HepG2 (cell line): ENCODE data around the gene ZNF561. TPM values are rescaled to one million over a fixed set of nuclear protein-coding genes. Genes with fewer than 3 reads are reported as not detected.
"Not testable (repeated sequence)": the region's sequence is repeated elsewhere in the genome, so short reads cannot be mapped to it uniquely, and the experiment has no call there.

Experiments
- ATAC-seq: fragments of 200-7000 bp; cut with Tn5 transposase; 3 replicates; pipeline ENCODE4 v1.9.1; 2020; ENCODE audit warnings: mild to moderate bottlenecking, moderate library complexity
- BruUV-seq: library from RNA; stranded (reverse); fragments of 400-500 nt; replicated peaks from 2 replicates; lab custom pipeline; 2021; lab: Mats Ljungman, UMichigan
- CTCF ChIA-PET: fragments of 300-600 bp; formaldehyde crosslinking; extraction: SDS; loops from one replicate; lab custom pipeline; 2021; ENCODE audit warnings: low total read pairs, inconsistent platforms, low intra/inter-chr PET ratio; lab: Yijun Ruan, JAX
- POLR2A ChIA-PET: fragments of 350-600 bp; sonication (Branson Sonifier 250); formaldehyde crosslinking; loops from one replicate; lab custom pipeline; 2020; ENCODE audit warnings: antibody characterized with exemption, inconsistent platforms; lab: Yijun Ruan, JAX
- DNase-seq: peaks from one replicate; pipeline ENCODE4 v3.0.0-alpha.2; 2015; ENCODE audit warnings: low spot score
- FAIRE-seq: peaks from 3 replicates; lab custom pipeline; 2011; peaks lifted over from hg19 to GRCh38; lab: Jason Lieb, UNC
- H2AFZ ChIP-seq: one replicate; pipeline ENCODE4 v1.6.1; 2011; ENCODE audit warnings: low read length, inconsistent platforms
- H3K27ac ChIP-seq: fragments of 300-600 bp; 3 replicates; pipeline ENCODE4 v1.8.0; 2011; ENCODE audit warnings: mixed run types, mild to moderate bottlenecking, mixed read lengths, low read length, inconsistent platforms; ENCODE audit not compliant: insufficient read depth; ENCODE audit errors: extremely low read length
- H3K27me3 ChIP-seq, 2 experiments: fragments of 200-600 bp in 1 of 2; 2 replicates in 1 of 2; 3 replicates in 1 of 2; pipeline versions ENCODE4 v1.6.0 to v1.8.0; 2011; ENCODE audit warnings: low read length in 2 of 2, mild to moderate bottlenecking in 2 of 2, moderate library complexity in 2 of 2, inconsistent platforms in 1 of 2; ENCODE audit not compliant: insufficient read depth in 2 of 2, control insufficient read depth in 1 of 2
- H3K36me3 ChIP-seq, 2 experiments: fragments of 200-600 bp in 1 of 2; replicated peaks in 1 of 2; 2 replicates in 1 of 2; 3 replicates in 1 of 2; pipeline versions ENCODE4 v1.5.1 to v1.8.0; 2011; ENCODE audit warnings: low read length in 2 of 2, inconsistent platforms in 1 of 2; ENCODE audit not compliant: insufficient read depth in 2 of 2, control insufficient read depth in 1 of 2
- H3K4me1 ChIP-seq: 2 replicates; pipeline ENCODE4 v1.5.1; 2012; ENCODE audit warnings: low read length, inconsistent platforms; ENCODE audit not compliant: insufficient read depth
- H3K4me2 ChIP-seq: 2 replicates; pipeline ENCODE4 v1.6.0; 2011; ENCODE audit warnings: low read depth, low read length, inconsistent platforms
- H3K4me3 ChIP-seq, 3 experiments: fragments of 200-600 bp in 1 of 3; sonication (generic), shearing (Covaris generic) in 1 of 3; replicated peaks in 1 of 3; 2 replicates each; pipeline ENCODE4 v1.5.1; 2011 to 2016; ENCODE audit warnings: low read length in 3 of 3, inconsistent platforms in 2 of 3, low read depth in 2 of 3, mild to moderate bottlenecking in 2 of 3, control low read depth in 1 of 3, mixed read lengths in 1 of 3; ENCODE audit not compliant: insufficient read depth in 1 of 3
- H3K79me2 ChIP-seq: one replicate; pipeline ENCODE4 v1.6.1; 2011; ENCODE audit warnings: low read length, inconsistent platforms; ENCODE audit not compliant: insufficient read depth
- H3K9ac ChIP-seq: 2 replicates; pipeline ENCODE4 v1.6.0; 2011; ENCODE audit warnings: mild to moderate bottlenecking, low read depth, low read length, inconsistent platforms; ENCODE audit not compliant: insufficient read depth
- H3K9me3 ChIP-seq: 2 replicates; pipeline ENCODE4 v1.5.1; 2012; ENCODE audit warnings: mild to moderate bottlenecking, low read length
- H4K20me1 ChIP-seq: 2 replicates; pipeline ENCODE4 v1.6.0; 2011; ENCODE audit warnings: inconsistent platforms, mild to moderate bottlenecking, low read length, moderate library complexity; ENCODE audit not compliant: insufficient read depth
- HNRNPH1 ChIP-seq: fragments of 200-400 bp; formaldehyde crosslinking; optimal IDR thresholded peaks from 2 replicates; pipeline ENCODE3; 2017; ENCODE audit warnings: mild to moderate bottlenecking, low read depth, low read length
- MLLT10 ChIP-seq: sonication (generic); formaldehyde crosslinking; IDR thresholded peaks from 2 replicates; pipeline ENCODE4 v1.4.0; 2020; ENCODE audit warnings: missing genetic modification reagents
- PATZ1 ChIP-seq: sonication (generic); formaldehyde crosslinking; IDR thresholded peaks from 2 replicates; pipeline ENCODE4 v1.4.0; 2020; ENCODE audit warnings: missing genetic modification reagents
- YY1 ChIP-seq: IDR thresholded peaks from 2 replicates; pipeline ENCODE4 v1.6.1; 2011; ENCODE audit warnings: low read length, low read depth, moderate library complexity, mild to moderate bottlenecking; ENCODE audit not compliant: insufficient read depth, insufficient replicate concordance
- WGBS: methylation state at CpG from one replicate; pipeline ENCODE4 v1.1.6; 2017; ENCODE audit warnings: low lambda C conversion rate; 5-methylcytosine and 5-hydroxymethylcytosine counted together
- in situ Hi-C: cut with HindIII; loops from 2 replicates; pipeline ENCODE4 v1.10.0; 2017; ENCODE audit warnings: low pct_unique_long_range_greater_than_20kb; ENCODE audit not compliant: extremely low pct_ligation_motif_present
- intact Hi-C: fragments of 100-400 bp; cut with micrococcal nuclease; formaldehyde crosslinking; loops from one replicate; pipeline ENCODE4 v1.10.0; 2022; ENCODE audit not compliant: unreplicated experiment
- polyA plus RNA-seq, 8 experiments: library from polyadenylated mRNA; depleted of rRNA in 3 of 8; stranded (reverse) in 7 of 8; unstranded in 1 of 8; fragments of >200 nt; fragmentation: Illumina TruSeq in 4 of 8; extraction: Trizol in 4 of 8; gene quantifications; 2 replicates each; pipeline versions ENCODE4 v1.2.1 to v1.2.3, GENCODE V29; 2011 to 2016; ENCODE audit warnings: low read depth in 4 of 8, missing spikeins in 1 of 8, mixed read lengths in 1 of 8; ENCODE audit not compliant: insufficient read depth in 1 of 8
- total RNA-seq, 5 experiments: library from RNA; depleted of rRNA; stranded (reverse); fragments of >200 nt; fragmentation: Illumina TruSeq; extraction: Trizol; gene quantifications; 2 replicates each; pipeline ENCODE4 v1.2.3, GENCODE V29; 2016; ENCODE audit warnings: low read depth in 1 of 5
- TF ChIP-seq, protein P1 (sequence below): sonication (generic); formaldehyde crosslinking; IDR thresholded peaks from 2 replicates; pipeline ENCODE4 v1.5.0; 2020; ENCODE audit warnings: mild to moderate bottlenecking, missing genetic modification reagents, borderline replicate concordance

The ZNF561 gene
- total and polyA plus RNA-seq, 2 of the 13 experiments (the other 11 are each of a cell fraction or from before 2014, with no cell fraction given): 19.8 to 35.1 TPM

DNA sequence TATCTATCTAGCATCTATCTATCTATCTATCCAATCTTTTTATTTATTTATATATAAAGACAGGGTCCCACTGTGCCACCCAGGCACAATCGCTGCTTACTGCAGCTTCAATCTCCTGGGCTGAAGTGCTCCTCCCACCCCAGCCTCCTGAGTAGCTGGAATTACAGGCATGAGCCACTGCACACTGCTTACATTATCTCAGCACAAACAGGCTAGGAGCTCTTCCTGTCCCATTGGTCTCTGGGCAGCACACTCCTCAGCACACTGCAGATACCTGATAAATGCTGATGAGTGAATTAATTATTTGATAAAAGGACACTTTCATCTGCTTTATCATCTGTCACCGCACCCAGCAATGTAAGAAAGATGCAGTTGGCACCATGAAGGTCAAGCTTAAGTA is 37.7 kb upstream of the ZNF561 start:
- H3K9me3 ChIP-seq: no peaks in the 10 kb centered on the region
- intact Hi-C loops (no loop called here), in situ Hi-C loops (no loop called here)
- no peak overlapping the region for H3K27ac ChIP-seq
- no peak overlapping the region for H3K4me3 ChIP-seq
- ATAC-seq (no peak), FAIRE-seq (no peak), DNase-seq (no peak)
- POLR2A ChIA-PET: no interaction called here
- CTCF ChIA-PET: no interaction called here
- H4K20me1 ChIP-seq: peaks cover 16% of the 10 kb centered on the region
- H3K27me3 ChIP-seq: no peaks in the 10 kb centered on the region
- BruUV-seq: TSS peak; percentile 41
- TF ChIP-seq YY1 (no peak), HNRNPH1 (no peak), PATZ1 (no peak), MLLT10 (CRISPR knock-in tag) (no peak)
- TF ChIP-seq, protein P1, sequence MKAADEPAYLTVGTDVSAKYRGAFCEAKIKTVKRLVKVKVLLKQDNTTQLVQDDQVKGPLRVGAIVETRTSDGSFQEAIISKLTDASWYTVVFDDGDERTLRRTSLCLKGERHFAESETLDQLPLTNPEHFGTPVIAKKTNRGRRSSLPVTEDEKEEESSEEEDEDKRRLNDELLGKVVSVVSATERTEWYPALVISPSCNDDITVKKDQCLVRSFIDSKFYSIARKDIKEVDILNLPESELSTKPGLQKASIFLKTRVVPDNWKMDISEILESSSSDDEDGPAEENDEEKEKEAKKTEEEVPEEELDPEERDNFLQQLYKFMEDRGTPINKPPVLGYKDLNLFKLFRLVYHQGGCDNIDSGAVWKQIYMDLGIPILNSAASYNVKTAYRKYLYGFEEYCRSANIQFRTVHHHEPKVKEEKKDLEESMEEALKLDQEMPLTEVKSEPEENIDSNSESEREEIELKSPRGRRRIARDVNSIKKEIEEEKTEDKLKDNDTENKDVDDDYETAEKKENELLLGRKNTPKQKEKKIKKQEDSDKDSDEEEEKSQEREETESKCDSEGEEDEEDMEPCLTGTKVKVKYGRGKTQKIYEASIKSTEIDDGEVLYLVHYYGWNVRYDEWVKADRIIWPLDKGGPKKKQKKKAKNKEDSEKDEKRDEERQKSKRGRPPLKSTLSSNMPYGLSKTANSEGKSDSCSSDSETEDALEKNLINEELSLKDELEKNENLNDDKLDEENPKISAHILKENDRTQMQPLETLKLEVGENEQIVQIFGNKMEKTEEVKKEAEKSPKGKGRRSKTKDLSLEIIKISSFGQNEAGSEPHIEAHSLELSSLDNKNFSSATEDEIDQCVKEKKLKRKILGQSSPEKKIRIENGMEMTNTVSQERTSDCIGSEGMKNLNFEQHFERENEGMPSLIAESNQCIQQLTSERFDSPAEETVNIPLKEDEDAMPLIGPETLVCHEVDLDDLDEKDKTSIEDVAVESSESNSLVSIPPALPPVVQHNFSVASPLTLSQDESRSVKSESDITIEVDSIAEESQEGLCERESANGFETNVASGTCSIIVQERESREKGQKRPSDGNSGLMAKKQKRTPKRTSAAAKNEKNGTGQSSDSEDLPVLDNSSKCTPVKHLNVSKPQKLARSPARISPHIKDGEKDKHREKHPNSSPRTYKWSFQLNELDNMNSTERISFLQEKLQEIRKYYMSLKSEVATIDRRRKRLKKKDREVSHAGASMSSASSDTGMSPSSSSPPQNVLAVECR (CRISPR knock-in tag): no peak
- no peak overlapping the region for H3K4me2 ChIP-seq
- H3K9ac ChIP-seq: no peak overlapping the region
- WGBS: 95% methylated on average over 2 of the region's 2 CpGs
- no peak overlapping the region for H2AFZ ChIP-seq
- H3K79me2 ChIP-seq: peaks cover 60% of the 10 kb centered on the region
- H3K36me3 ChIP-seq: peaks cover 13 to 49% of the 10 kb centered on the region in 2 experiments
- H3K4me1 ChIP-seq: no peaks in the 10 kb centered on the region

GRCh38 chr19:9653066-9653555 is 32.1 kb upstream of the ZNF561 start:
- H3K4me3 ChIP-seq, H3K4me1 ChIP-seq, H3K27me3 ChIP-seq, H3K9ac ChIP-seq, DNase-seq, H3K27ac ChIP-seq, H4K20me1 ChIP-seq, ATAC-seq, FAIRE-seq, in situ Hi-C loops, H2AFZ ChIP-seq, CTCF ChIA-PET, H3K4me2 ChIP-seq, intact Hi-C loops, H3K9me3 ChIP-seq, POLR2A ChIA-PET: not testable (repeated sequence)
- 98% methylated on average over 5 of the region's 5 CpGs for WGBS
- Histone ChIP-seq H3K36me3 (peaks cover 23 to 74% of the 10 kb centered on the region in 2 experiments), H3K79me2 (peaks cover 21% of the 10 kb centered on the region)
- TSS peak; percentile 24 for BruUV-seq
